Lower leg skin (tissue), 3 donors: ENCODE data around the gene KCNQ1OT1.

Source experiments
- POLR2A ChIP-seq, 2 donors: fragments of 450-650 bp; IDR thresholded peaks; one replicate each; pipeline ENCODE4 v1.6.1; 2016 to 2017; ENCODE audit warnings: antibody characterized with exemption in 2 of 2, mild to moderate bottlenecking in 1 of 2, moderate library complexity in 1 of 2
- TF ChIP-seq, protein P1 (sequence below), 3 donors: fragments of 450-650 bp; IDR thresholded peaks; one replicate each; pipeline ENCODE4 v1.5.1; 2016; ENCODE audit warnings: antibody characterized with exemption in 3 of 3, mild to moderate bottlenecking in 3 of 3, moderate library complexity in 2 of 3

- TF ChIP-seq, protein P1, sequence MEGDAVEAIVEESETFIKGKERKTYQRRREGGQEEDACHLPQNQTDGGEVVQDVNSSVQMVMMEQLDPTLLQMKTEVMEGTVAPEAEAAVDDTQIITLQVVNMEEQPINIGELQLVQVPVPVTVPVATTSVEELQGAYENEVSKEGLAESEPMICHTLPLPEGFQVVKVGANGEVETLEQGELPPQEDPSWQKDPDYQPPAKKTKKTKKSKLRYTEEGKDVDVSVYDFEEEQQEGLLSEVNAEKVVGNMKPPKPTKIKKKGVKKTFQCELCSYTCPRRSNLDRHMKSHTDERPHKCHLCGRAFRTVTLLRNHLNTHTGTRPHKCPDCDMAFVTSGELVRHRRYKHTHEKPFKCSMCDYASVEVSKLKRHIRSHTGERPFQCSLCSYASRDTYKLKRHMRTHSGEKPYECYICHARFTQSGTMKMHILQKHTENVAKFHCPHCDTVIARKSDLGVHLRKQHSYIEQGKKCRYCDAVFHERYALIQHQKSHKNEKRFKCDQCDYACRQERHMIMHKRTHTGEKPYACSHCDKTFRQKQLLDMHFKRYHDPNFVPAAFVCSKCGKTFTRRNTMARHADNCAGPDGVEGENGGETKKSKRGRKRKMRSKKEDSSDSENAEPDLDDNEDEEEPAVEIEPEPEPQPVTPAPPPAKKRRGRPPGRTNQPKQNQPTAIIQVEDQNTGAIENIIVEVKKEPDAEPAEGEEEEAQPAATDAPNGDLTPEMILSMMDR (IDR thresholded peaks at IDR 0.05): no peak
- TF ChIP-seq POLR2A (IDR thresholded peaks at IDR 0.05): no peak
Measured at GRCh38 chr11:2704896-2705606, 5.3 kb upstream of the KCNQ1OT1 start.
